Measurements from ENCODE around the gene C10orf90.

Gene C10orf90

DNA sequence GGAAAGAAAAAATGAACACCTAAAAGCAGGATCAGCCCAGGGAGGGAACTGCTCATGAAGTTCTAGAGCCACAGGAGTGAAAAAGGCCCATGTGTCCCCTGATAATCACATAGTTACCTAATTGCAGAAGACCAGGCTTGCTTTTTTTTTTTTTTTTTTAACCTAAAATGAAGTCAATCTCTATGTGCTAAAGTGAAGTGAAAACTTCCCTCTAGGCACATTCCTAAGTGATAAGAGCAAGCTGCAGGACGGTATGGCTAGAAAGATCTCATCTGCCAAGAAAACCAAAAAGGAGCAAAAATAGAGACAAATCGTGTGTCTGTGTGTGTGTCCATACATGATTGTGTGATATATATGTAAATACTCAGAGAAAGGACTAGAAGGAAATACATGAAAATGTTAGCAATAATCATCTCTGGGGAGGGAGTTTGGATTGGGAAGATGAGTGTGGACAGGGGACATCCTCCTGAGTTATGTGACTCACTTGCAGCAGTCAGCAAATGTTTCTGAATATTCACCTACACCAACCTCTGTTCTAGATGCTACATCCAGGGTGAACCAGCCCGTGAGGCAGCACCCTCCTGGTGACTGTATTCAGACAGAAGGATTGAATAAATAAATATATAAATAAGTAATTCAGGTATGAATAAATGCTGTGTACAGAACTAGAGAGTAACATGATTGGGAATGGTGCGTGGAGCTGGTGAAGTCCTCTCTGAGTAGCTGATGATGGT is 76.4 kb downstream of the C10orf90 start:
- DNase-seq (ENCODE audit: low read depth, low spot score), result no peak
- TF ChIP-seq EZH2 (IDR thresholded peaks at IDR 0.05), result no peak
- no peak for TF ChIP-seq POLR2AphosphoS5 (IDR thresholded peaks at IDR 0.05; ENCODE audit: borderline replicate concordance, low read depth, low read length)
- TF ChIP-seq FOXP2 (optimal IDR thresholded peaks at IDR 0.05; ENCODE audit: control extremely low read depth, extremely low read length, insufficient read depth), result no peak
- H3K27ac ChIP-seq, result no peak overlapping the region
- H3K4me3 ChIP-seq, result no peak overlapping the region
- no peaks in the 10 kb centered on the region for H3K9me3 ChIP-seq (ENCODE audit: low read depth, low read length)
- no peak overlapping the region for H3K9ac ChIP-seq (ENCODE audit: insufficient read length)
- no peaks in the 10 kb centered on the region for H3K36me3 ChIP-seq (ENCODE audit: insufficient read depth, low read length)

DNA sequence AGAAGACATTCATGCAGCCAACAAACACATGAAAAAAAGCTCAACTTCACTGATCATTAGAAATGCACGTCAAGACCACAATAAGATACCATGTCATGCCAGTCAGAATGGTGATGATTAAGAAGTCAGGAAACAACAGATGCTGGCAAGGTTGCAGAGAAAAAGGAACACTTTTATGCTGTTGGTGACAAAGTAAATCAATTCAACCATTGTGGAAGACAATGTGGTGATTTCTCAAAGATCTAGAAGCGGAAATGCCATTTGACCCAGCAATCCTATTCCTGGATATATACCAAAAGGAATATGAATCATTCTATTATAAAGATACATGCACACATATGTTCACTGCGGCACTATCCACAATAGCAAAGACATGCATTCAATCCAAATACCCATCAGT is 77.6 kb downstream of the C10orf90 start:
- no peak for TF ChIP-seq FOXP2 (optimal IDR thresholded peaks at IDR 0.05; ENCODE audit: control extremely low read depth, extremely low read length, insufficient read depth)
- TF ChIP-seq POLR2AphosphoS5 (IDR thresholded peaks at IDR 0.05; ENCODE audit: borderline replicate concordance, low read depth, low read length), result no peak
- TF ChIP-seq EZH2 (IDR thresholded peaks at IDR 0.05), result no peak
- no peak for DNase-seq (ENCODE audit: low read depth, low spot score)
- H3K27ac ChIP-seq, result no peak overlapping the region
- H3K9me3 ChIP-seq (ENCODE audit: low read depth, low read length), result no peaks in the 10 kb centered on the region
- no peak overlapping the region for H3K4me3 ChIP-seq
- H3K36me3 ChIP-seq (ENCODE audit: insufficient read depth, low read length), result no peaks in the 10 kb centered on the region
- no peak overlapping the region for H3K9ac ChIP-seq (ENCODE audit: insufficient read length)

DNA sequence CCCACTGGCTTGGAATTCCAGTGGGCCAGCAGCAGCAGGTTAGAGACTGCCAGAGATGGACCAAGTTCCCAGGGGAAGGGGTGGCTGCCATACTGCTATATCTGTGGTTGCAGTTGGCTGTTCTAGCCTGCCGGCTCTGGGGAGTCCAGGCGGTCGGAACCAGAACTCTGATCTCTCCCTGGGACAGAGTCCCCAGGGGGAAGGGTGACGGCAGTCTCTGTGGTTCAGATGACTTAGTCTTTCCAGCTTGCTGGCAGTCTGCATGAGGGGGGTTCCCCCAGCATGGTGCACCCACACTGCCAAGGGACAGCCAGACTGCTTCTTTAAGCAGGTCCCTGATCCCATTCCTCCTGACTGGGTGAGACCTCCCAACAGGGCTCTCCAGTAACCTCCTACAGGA is 82.5 kb downstream of the C10orf90 start:
- TF ChIP-seq FOXP2 (optimal IDR thresholded peaks at IDR 0.05; ENCODE audit: control extremely low read depth, extremely low read length, insufficient read depth), result no peak
- TF ChIP-seq POLR2AphosphoS5 (IDR thresholded peaks at IDR 0.05; ENCODE audit: borderline replicate concordance, low read depth, low read length), result no peak
- no peak for TF ChIP-seq EZH2 (IDR thresholded peaks at IDR 0.05)
- H3K4me3 ChIP-seq, result no peak overlapping the region
- H3K9ac ChIP-seq (ENCODE audit: insufficient read length), result no peak overlapping the region
- DNase-seq (ENCODE audit: low read depth, low spot score), result no peak
- no peaks in the 10 kb centered on the region for H3K9me3 ChIP-seq (ENCODE audit: low read depth, low read length)
- no peaks in the 10 kb centered on the region for H3K36me3 ChIP-seq (ENCODE audit: insufficient read depth, low read length)
- H3K27ac ChIP-seq, result no peak overlapping the region

DNA sequence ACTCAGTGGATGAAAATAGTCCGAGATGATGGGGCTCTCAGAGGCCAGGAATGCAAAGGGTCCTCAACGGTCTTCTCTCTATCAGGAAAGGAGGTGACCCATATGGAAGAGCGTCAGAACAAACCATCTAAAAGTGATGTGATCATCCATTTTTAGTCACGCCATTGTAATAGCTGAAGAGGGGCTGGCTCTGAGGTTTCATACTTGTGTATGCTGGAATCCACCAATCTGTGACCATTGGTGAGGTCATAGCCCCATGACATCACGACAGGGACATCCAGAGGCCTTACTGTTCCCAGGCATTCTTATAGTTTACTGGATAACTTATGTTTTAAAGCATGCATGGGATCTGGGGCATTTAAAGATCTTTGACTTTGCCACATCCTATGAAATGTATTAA is 83.6 kb downstream of the C10orf90 start:
- H3K27ac ChIP-seq, result no peak overlapping the region
- DNase-seq (ENCODE audit: low read depth, low spot score), result no peak
- H3K9ac ChIP-seq (ENCODE audit: insufficient read length), result no peak overlapping the region
- TF ChIP-seq POLR2AphosphoS5 (IDR thresholded peaks at IDR 0.05; ENCODE audit: borderline replicate concordance, low read depth, low read length) (no peak), EZH2 (IDR thresholded peaks at IDR 0.05) (no peak), FOXP2 (optimal IDR thresholded peaks at IDR 0.05; ENCODE audit: control extremely low read depth, extremely low read length, insufficient read depth) (no peak)
- no peak overlapping the region for H3K4me3 ChIP-seq
- no peaks in the 10 kb centered on the region for H3K9me3 ChIP-seq (ENCODE audit: low read depth, low read length)
- no peaks in the 10 kb centered on the region for H3K36me3 ChIP-seq (ENCODE audit: insufficient read depth, low read length)

DNA sequence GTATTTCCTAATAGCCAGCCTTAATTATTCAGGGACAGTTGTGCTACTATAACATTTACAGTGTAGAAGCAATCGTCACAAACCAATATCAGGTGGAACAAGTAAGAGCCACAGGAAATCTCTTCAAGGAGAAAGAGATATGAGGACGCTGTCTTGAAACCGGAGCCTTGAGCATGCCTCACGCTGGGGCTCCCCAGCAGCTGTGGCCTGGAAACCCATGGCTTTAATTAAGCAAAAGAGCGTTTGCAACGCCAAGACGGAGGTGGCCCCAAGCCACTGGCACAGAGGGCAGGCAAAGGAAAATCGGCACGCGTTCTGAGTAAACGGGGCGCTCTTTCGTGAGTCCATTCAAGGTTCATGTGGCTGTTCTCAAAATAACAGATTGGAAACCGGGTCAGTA is 84.4 kb downstream of the C10orf90 start:
- no peak overlapping the region for H3K27ac ChIP-seq
- DNase-seq (ENCODE audit: low read depth, low spot score), result no peak
- TF ChIP-seq POLR2AphosphoS5 (IDR thresholded peaks at IDR 0.05; ENCODE audit: borderline replicate concordance, low read depth, low read length), result no peak
- TF ChIP-seq EZH2 (IDR thresholded peaks at IDR 0.05), result no peak
- no peak for TF ChIP-seq FOXP2 (optimal IDR thresholded peaks at IDR 0.05; ENCODE audit: control extremely low read depth, extremely low read length, insufficient read depth)
- no peak overlapping the region for H3K9ac ChIP-seq (ENCODE audit: insufficient read length)
- H3K4me3 ChIP-seq, result no peak overlapping the region
- no peaks in the 10 kb centered on the region for H3K36me3 ChIP-seq (ENCODE audit: insufficient read depth, low read length)
- no peaks in the 10 kb centered on the region for H3K9me3 ChIP-seq (ENCODE audit: low read depth, low read length)

DNA sequence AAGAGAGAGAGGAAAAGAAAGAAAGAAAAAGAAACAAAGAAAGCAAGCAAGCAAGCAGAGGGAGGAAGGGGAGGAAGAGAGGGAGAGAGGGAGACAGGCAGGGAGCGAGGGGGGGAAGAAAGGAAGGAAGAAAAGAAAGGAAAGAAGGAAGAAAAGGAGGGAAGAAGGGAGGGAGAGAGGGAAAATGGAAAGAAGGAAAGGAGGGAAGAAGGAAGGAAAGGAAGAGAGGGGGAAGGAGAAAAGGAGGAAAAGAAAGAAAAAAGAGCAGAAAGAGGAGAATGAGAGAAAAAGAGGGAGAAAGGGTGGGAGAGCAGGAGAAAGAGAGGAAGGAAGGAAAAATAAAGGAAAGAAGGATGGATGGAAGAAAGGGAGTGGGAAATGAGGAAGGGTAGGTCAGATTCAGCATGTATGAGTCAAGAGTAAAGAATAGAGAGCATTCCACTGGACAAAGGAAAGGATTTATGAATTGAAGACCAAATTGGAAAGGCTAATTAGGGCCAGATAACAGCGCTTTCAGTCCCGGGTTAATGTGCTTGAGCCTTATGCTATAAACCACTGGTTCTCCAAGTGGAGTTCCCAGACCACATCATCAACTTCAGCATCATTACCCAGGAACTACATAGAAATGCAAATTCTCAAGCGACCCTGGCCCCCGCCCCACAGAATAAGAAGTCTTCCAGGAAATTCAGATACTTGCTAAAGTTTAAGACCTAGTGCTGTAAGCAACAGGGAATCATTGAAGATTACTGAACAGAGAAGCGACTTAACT is 85.1 kb downstream of the C10orf90 start:
- Histone ChIP-seq H3K27ac (no peak overlapping the region), H3K9ac (ENCODE audit: insufficient read length) (no peak overlapping the region), H3K9me3 (ENCODE audit: low read depth, low read length) (no peaks in the 10 kb centered on the region), H3K4me3 (no peak overlapping the region), H3K36me3 (ENCODE audit: insufficient read depth, low read length) (no peaks in the 10 kb centered on the region)
- DNase-seq (ENCODE audit: low read depth, low spot score), result no peak
- TF ChIP-seq FOXP2 (optimal IDR thresholded peaks at IDR 0.05; ENCODE audit: control extremely low read depth, extremely low read length, insufficient read depth) (no peak), POLR2AphosphoS5 (IDR thresholded peaks at IDR 0.05; ENCODE audit: borderline replicate concordance, low read depth, low read length) (no peak), EZH2 (IDR thresholded peaks at IDR 0.05) (no peak)

DNA sequence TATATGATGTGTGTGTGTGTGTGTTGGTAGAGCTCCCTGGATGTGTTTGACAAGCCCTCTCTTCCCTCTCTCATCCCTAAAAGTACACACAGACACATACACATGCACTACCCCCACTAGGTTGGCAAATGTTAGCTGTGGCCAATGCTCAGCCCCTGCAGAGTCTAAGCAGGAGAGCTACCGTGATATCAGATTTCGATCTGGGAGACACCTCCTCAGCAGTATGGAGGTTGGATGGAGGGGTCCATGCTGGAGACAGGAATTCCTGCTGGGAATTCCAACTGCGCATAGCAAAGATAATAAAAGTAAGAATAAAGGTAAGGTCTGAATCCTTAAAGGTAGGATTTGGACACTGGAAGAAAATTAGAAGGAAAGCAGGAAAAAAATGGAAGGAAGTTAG is 85.7 kb downstream of the C10orf90 start:
- DNase-seq (ENCODE audit: low read depth, low spot score), result no peak
- Histone ChIP-seq H3K27ac (no peak overlapping the region), H3K36me3 (ENCODE audit: insufficient read depth, low read length) (no peaks in the 10 kb centered on the region), H3K4me3 (no peak overlapping the region), H3K9me3 (ENCODE audit: low read depth, low read length) (no peaks in the 10 kb centered on the region), H3K9ac (ENCODE audit: insufficient read length) (no peak overlapping the region)
- TF ChIP-seq POLR2AphosphoS5 (IDR thresholded peaks at IDR 0.05; ENCODE audit: borderline replicate concordance, low read depth, low read length), result no peak
- no peak for TF ChIP-seq EZH2 (IDR thresholded peaks at IDR 0.05)
- TF ChIP-seq FOXP2 (optimal IDR thresholded peaks at IDR 0.05; ENCODE audit: control extremely low read depth, extremely low read length, insufficient read depth), result no peak

DNA sequence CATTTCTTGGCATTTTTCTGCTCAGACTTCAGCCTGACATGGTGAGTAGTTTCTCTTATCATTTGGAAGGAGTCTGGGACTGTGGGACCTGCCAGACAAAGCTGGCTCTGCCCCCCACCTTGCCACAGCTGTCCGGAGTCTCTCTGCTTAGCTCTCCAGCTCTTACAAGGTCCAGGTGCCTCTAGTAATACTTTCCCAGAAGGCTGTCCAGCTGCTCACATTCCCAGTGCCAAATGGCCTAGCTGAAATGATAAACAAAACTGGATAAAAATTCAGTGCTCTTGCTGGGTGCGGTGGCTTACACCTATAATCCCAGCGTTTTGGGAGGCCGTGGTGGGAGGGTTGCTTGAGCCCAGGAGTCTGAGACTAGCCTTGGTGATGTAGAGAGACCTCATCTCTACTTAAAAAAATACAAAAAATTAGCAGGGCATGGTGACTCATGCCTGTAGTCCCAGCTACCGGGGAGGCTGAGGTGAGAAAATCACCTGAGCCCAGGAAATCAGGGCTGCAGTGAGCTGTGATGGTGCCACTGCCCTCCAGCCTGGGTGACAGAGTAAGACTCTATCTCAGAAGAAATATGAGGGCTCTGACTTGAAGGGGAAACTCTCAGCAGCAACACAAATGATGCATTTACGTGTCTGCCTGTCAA is 86.8 kb downstream of the C10orf90 start:
- TF ChIP-seq POLR2AphosphoS5 (IDR thresholded peaks at IDR 0.05; ENCODE audit: borderline replicate concordance, low read depth, low read length) (no peak), EZH2 (IDR thresholded peaks at IDR 0.05) (no peak), FOXP2 (optimal IDR thresholded peaks at IDR 0.05; ENCODE audit: control extremely low read depth, extremely low read length, insufficient read depth) (no peak)
- Histone ChIP-seq H3K9me3 (ENCODE audit: low read depth, low read length) (no peaks in the 10 kb centered on the region), H3K4me3 (no peak overlapping the region), H3K36me3 (ENCODE audit: insufficient read depth, low read length) (no peaks in the 10 kb centered on the region), H3K9ac (ENCODE audit: insufficient read length) (no peak overlapping the region), H3K27ac (no peak overlapping the region)
- no peak for DNase-seq (ENCODE audit: low read depth, low spot score)
